ENCODE measurements around the gene NPC1L1.

NPC1L1 gene

DNA sequence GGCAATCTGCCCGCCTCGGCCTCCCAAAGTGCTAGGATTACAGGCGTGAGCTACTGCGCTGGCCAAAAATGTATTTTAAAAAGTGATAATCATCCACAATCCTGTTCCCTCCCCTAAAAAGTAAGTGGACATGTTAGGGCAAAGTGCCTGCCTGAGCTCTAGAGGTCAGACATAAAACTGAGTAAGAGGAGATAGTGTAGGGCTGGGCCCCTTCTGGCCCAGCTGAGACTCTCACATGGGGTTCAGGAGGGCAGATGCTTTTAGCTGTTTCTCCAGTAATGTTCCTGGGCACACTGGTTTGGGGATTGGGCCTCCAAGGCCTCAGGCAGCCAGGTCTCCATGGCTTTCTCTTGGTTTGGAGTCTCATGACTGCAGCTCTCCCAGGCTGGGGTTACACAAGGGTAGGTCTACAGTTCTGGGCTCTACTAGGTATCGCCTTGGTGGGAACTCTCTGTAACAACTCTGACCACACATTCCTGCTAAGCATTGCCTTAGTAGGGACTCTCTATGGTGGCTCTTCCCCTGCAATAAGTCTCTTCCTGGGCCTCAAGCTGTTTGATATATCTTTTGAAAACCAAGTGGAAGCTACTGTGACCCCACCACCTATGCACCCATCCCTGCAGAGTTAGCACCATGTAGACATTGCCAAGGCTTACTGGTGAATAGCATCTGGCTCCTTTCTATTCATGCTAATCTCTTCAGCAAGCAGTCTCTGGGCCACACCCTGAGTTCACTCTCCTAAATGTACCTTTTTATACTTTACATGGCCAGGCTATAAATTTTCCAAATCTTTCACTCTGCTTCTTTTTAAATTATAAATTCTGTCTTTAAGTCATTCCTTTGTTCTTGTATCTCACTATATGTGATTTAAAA lies 43.7 kb downstream of the NPC1L1 start:
- DNase-seq: no peak

DNA sequence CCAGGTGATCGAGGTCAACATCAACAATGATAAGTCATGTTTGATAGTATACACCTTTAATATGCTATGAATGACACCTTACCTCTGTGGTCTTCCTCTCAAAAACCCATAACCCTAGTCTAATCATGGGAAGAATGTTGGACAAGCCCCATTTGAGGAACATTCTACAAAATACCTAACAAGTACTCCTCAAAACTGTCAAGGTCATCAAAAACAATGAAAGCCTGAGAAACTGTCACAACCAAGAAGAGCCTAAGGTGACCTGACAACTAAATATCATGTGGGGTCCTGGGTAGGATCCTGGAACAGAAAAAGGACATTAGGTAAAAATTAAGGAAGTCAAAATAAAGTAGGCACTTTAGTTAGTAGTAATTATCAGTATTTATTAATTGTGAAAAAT lies 44.7 kb downstream of the NPC1L1 start:
- DNase-seq: no peak

DNA sequence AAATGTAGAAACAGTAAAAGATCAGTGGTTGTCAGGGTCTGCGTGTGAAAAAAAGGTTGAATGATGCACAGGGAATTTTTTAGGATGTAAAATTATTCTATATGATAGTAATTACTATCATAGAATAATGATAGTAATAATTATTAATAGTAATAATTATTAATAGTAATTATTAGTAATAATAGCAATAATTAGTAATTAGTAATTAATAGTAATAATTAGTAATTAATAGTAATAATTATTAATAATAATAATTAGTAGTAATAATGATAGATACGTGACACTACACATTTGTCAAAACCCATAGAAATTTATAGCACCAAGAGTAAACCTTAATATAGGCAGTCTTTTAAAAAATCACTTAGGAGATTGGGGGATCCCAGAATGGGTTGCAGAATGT lies 46.2 kb downstream of the NPC1L1 start:
- DNase-seq: no peak

DNA sequence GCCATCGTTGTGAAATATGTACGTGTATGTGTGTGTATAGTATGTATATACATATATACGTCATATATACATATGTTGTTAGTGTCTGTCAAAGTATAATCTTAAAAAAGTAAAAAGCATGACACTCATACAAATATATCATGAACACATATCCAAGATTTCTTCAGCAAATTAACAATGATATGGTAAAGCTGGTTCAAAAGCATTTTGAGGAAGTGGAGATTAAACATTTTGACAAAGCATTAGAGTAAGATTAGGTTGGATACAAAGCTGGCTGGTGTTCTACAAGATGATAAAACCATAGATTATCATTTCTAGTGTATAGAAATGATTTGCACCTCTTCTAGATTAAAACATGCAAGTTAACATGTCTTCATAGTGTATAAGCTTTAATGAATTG lies 49.9 kb downstream of the NPC1L1 start:
- no peak for DNase-seq

DNA sequence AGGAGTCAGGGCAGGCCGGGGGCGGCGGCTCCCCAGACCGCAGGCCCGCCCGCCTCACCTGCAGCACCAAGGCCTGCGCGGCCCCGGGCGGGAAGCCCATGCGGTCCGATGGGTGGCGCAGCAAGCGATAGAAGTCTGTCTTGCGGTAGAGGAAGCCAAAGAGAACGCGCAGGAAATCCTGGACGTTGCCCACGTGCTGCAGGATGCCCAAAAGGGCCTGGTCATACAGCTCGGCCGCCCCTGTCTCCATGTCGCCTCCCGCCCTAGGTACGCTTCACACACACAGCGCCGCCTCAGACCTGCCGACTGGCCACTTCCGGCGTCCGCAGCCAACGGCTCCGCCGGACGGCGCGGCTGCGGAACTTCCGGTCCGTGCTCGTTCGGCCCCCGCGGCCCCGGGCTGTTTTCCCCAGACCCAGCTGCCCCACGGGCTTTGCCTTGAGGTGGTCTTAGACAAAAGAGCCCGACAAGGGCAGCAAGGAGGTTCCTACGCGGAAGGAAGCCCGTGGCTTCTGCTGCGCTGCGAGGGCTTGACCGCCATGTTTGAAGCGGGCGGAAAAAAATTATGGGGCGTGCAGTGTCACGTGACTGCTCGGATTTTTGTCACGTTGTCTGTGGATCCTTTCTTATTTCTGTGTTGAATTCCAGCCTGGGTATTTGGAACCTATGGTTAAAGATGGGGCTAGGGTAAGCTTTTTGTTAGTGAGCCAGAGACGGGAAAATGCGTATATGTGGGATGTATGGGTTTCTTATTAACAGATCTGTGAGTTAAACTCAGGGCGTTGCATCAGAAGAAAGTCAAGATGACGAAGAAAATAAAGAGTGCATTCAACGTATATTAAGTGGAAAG lies 50.6 kb downstream of the NPC1L1 start, which contains the start of gene NUDCD3:
Gene NUDCD3 (minus strand): TSS at position 308 of the 850 bp plus-strand sequence. CDS start 58 bp downstream, at position 250.
- peak; percentile 43 for DNase-seq

DNA sequence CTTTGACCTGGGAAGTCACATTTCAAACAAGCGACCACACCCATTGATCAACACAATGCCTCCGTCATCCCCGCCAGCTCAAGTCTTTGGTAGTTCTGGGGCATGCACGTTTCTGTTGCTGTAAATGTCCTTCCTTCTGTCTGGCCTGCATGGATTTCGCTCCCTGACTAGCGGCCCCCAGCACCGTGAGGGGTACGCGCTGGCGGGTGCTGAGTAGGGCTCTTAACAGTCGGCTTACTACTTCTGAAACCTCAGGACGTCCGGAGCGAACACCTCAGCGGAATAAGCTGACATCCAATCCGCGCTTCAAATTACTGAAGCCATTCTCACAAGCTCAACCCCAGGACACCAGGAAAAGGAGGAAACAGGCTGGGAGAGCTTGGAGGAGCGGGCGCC lies 51.2 kb downstream of the NPC1L1 start:
- DNase-seq: no peak

DNA sequence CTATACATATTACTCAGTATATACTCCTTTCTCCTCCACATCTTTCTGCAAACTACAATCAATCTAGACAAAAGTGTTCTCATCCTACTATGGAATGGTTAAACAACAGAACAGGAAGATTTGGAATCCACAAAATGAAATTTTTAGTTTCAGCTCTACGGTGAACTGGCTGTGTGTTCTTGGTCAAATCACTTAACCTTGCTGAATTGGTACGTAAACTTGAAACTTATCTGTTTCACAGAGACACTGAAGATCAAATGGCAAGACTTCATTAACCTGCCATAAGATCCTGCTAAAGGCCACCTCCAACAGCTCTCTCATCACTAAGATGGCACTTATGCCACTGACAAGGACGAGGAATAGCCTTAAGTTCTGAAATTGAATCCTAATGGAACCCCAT lies 52.2 kb downstream of the NPC1L1 start:
- DNase-seq: no peak

DNA sequence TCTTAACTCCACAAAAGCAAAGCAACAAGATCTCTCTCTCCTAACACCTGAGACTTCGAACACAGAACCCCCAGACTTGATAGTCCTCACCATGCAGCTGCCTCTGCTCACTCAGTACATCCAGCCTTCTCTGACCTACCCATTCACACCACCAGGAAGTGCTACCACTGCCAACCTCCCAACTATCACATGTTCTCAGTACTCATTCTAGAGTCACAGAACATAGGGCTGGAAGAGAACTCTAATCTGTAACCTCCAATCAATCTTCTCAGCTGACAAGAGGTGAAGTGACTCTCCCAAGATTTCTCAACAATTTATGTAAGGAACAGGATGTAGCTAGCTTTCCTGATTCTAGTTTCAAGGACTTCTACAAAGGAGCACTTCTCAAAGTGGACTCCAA lies 54.4 kb downstream of the NPC1L1 start:
- no peak for DNase-seq

DNA sequence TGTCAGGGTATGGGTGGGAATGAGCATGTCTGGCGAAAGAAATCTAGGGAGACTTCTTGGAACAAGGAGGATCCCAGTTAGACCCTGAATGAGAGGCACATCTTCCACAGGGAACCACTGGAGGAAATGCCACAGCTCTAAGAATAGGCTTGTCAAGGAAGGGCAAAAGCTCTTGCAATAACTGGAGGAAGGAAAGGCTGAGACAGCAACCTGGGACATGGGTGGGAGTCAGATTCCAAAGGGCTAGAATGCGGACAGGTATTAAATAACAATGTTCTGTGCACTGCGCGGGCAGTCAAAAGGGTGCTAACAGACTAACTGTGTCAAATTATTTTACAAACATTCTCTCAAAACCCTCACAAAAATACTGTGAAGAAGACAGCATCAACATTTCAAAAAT lies 55.1 kb downstream of the NPC1L1 start:
- DNase-seq: no peak

DNA sequence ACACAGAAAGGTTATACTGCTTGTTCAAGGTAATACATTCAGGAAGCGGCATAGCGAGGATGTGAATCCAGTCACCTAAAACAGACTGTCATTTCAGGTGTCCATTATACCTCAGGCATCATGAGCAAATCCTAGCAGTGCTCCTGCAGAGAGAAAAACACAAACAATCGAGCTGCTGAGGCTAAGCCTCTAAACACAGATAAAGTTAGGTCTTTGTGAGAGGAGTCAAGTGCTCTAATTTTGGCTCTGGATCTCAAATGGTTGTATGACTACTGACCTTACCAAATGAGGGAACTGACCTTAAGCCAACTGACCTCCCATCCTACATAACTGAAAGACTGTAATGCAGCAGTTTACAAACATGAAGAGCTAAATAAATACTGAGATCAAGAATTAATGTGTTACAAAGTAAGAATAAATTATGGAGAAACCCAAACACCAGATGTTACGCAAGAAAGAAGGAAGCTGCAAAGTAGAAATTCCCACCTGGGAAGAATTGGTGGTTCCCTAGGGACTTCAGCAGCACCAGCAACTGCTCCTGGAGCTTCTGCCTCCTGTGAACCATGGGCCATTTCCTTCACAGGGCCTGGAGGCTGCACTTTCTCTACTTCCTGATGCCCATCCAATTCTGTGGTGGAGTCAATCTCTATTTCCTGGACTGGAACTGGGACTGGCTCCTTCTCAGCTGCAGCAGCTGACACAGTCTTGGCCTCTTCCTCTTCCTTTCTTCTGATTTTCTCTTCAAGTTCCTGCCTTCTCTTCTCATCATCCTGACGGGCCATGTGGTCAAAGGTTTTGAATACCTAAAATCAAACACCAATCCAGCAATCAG lies 56.4 kb downstream of the NPC1L1 start:
- no peak for DNase-seq

DNA sequence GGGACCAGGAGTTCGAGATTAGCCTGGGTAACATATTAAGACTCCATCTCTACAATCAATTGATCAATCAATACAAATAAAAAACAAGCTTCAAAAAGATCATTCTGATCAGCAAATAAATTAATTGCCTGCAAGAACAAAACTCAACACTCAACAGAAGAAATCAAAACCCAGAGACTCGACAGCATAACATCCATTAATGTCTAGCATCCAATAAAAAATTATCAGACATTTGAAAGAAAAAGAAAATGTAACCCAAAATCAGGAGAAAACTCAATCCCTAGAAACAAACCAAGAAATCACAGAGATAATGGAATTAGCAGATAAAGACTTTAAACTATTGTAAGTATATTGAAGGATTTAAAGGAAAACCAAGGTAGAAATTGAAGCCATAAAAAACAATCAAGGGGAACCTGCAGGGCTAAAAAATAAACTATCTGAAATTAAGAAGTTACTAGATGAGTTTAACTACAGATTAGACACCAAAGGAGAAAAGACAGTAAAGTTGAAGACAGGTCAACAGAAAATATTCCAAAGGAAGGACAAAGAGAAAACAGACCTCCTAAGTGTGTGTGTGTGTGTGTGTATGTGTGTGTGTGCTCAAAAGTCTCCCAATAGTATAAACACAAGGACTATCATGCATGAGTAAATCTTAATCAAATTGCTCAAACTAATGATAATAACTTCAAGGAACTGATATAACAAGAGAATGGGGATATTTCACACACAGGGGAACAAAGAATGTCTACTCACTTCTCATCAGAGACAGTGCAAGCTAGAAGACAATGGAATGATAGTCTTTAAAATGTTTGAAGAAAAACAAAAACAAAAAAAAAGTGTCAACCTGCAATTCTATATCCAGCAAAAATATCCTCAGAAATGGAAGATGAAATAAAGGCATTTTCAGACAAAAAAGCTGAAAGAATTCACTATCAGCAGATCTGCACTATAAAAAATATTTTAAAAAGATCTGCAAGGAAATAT lies 58.3 kb downstream of the NPC1L1 start:
- DNase-seq: no peak

DNA sequence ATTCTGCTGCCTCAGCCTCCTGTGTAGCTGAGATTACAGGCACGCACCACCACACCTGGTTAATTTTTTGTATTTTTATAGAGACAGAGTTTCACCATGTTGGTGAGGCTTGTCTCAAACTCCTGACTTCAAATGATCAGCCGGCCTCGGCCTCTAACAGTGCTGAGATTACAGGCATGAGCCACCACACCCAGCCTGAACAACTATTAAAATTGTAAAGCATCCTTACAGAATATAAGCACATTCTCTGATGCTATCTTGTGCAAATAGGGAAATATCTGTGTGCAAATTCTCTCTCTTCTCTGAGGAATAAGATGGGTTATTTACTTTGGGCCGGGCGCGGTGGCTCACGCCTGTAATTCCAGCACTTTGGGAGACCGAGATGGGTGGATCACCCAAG lies 63.2 kb downstream of the NPC1L1 start:
- DNase-seq: no peak

DNA sequence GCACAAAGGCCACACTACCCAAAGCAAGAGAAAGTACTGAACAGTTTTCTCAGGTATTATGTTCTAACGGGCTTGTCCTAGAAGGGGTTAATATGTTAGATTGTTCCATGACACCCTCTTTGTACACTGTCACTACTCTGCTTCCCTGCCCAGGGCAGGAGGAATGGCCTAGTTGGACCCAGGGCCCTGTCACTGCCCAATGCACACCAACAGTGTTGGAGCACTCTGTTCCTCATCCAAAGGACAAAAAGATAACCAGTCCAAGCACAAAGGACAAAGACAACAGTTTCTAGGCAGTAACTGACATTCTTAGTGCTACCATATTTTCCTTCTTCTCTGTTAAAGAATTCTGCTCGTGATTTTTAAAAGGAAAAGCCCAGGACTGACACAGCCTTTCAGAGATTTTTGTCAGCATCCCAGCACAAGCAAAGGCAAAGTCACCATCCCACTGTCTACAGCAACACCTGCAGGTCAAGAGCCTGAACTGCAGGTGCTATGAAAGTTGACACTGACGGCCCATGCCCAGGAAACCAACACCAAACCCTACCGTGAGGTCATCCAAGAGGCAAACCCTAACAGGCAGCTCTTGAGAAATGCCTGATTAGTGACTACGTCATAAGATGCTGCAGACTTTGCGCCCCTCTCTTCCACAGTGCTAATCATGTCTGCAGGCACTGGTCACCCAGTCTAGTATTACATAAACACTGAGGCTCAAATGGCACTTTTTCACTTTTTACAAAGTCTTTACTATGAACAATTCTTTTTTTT lies 63.9 kb downstream of the NPC1L1 start:
- DNase-seq: no peak

DNA sequence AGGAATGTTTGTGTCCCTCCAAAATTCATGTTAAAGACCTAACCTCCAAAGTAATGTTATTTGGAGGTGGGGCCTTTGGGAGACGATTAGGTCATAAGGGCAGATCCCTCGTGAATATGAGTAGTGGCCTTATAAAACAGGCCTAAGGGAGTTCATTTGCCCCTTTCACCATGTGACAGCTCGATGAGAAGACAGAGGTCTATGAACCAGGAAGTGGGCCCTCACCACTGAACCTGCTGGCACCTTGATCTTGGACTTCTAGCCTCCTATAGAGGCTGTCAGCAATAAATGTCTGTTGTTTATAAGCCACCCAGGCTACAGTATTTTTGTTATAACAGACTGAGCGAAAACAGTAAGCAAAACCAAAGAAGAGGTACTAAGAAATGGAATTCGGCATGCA lies 64.8 kb downstream of the NPC1L1 start:
- DNase-seq: no peak

DNA sequence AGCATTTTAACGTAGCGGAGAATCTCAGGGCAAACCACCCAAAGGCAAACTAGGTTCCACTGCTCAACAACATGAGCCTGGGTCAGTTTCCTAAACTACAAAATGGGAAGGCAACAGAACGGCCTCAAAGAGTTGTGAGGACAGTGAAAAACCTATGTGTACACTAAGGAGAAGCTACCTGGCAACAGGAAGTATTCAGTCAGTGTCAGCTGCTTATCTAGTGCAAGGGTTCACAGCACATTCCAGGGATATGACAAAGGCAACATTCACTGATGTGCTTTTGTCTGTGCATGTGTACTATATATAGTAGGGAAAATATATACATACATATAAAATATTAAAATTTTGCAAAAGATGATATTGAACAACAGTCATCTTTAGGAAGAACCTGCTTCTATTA lies 67.8 kb downstream of the NPC1L1 start:
- no peak for DNase-seq

DNA sequence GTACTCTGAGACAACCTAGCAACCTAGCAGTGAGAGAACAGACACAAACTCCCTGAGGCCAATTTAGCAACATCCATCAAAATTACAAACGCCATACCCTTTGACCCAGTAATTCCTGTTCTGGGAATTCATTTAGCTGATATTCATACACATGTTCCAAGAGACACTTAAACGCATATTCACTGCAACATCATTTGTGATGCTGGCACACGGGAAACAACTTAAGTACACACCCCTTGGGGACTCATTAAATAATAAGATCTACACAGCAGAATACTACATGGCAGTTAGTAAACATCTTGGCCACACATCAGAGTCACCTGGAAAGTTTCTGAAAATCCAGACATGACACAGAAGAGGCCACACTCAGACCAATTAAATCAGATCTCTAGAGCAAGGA lies 68.3 kb downstream of the NPC1L1 start:
- DNase-seq: no peak

DNA sequence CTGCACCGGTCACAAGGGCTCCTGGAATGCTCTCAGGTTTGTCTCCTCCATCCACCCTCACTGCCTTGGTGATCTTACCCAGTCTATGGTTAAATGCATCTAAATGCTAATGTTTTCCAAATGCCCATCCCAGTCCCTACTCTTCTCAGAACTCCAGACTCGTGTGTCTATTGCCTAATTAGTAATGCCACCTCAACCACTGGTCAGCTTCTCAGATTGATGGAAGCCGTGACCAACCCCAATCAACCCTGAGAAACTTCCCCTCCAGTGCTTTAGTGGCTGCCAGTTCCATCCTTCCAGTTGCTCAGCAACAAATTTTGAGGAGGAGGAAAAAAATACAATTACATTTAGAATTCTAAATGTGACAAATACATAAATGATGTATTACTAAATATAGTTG lies 69.3 kb downstream of the NPC1L1 start:
- DNase-seq: no peak

DNA sequence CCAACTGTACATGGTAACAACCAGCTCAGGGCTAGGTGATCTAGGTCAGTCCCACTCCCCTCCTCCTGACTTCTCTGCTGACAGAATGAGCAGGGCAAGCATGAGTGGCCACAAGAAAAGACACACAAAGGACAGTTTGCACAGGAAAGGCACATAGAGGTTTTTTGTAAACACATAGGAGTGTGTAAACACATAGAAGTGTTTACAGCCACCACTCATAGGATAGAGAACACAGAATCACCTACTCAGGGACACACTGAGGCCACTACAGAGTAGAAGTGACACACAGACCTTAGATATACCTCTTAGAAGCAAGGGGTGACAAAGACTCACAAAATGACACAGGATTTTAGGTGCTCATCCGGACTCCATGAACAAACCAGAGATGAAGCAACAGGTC lies 69.7 kb downstream of the NPC1L1 start:
- no peak for DNase-seq

DNA sequence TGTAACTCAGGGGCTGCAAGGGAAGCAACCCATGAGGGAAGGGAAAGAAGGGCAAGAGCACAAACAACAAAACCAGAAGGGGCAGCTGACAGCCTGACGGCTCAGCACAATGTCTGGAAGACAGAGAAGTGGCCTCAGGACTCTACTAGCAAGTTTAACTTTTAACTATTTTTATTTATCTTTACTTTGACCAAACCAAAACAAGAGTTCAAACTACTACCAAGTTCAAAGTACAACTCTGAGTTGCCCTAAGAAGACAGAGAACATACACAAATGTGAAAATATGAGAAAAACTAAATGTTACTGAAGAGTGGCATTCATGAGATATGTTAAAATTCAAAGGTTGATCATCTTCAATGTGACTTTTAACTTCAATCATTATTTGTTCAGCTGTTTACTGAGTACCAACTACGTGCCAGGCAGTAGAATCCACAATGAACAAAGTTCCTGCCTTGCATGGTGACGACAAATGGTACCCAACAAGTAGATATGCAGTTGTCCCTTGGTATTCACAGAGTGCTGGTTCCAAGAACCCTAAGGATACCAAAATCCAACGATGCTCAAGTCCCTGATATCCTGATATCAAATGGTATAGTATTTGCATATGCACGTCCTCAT lies 70.4 kb downstream of the NPC1L1 start:
- no peak for DNase-seq

DNA sequence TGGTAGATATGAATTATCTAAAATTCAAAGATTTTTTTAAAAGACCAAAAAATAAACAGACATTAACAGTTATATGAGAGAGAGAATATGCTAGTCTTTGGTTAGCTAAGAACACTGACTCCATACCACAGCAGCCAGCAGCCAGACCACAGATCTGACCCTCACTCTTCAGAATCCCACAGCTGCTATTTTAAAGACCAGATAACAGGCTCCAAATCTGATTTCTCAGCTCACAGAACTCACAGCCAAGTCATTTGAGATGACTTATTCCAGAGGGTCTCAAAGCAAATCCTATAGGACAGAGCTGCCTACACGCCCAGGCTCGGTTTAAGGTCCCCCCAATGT lies 71.0 kb downstream of the NPC1L1 start:
- DNase-seq: no peak
